COR-L47 (cell line): ENCODE data around the gene ZFAND4.
"Not testable (repeated sequence)": the region's sequence is repeated elsewhere in the genome, so short reads cannot be mapped to it uniquely, and the experiment has no call there.

Experiments used
- DNase-seq: peaks from one replicate; lab custom pipeline; 2025; lab: John Stamatoyannopoulos, UW

ZFAND4 gene

GRCh38 chr10:45589868-45590267 is 82.7 kb downstream of the ZFAND4 start:
- no peak for DNase-seq

- DNase-seq = no peak
Observed at GRCh38 chr10:45589009-45589408, 83.6 kb downstream of the ZFAND4 start.

GRCh38 chr10:45586028-45586824 is 86.3 kb downstream of the ZFAND4 start:
- DNase-seq = no peak

- DNase-seq = no peak
Observed at GRCh38 chr10:45585131-45585530, 87.4 kb downstream of the ZFAND4 start.

GRCh38 chr10:45582386-45582781 is 90.2 kb downstream of the ZFAND4 start:
- DNase-seq = no peak

GRCh38 chr10:45581582-45582385 is 90.8 kb downstream of the ZFAND4 start:
- DNase-seq = no peak

- DNase-seq = no peak
Observed at GRCh38 chr10:45581216-45581549, 91.4 kb downstream of the ZFAND4 start.

GRCh38 chr10:45580371-45581215 is 92.0 kb downstream of the ZFAND4 start:
- DNase-seq = no peak

- no peak for DNase-seq
Observed at GRCh38 chr10:45578384-45578971, 94.1 kb downstream of the ZFAND4 start.

GRCh38 chr10:45575966-45576597 is 96.5 kb downstream of the ZFAND4 start:
- no peak for DNase-seq

- DNase-seq = not testable (repeated sequence)
Observed at GRCh38 chr10:45575032-45575761, 97.4 kb downstream of the ZFAND4 start.

GRCh38 chr10:45569471-45569870 is 103.1 kb downstream of the ZFAND4 start:
- no peak for DNase-seq

- DNase-seq = no peak
Observed at GRCh38 chr10:45566415-45566814, 106.2 kb downstream of the ZFAND4 start.
